ENCODE measurements around the gene SPO11.

The SPO11 gene

DNA sequence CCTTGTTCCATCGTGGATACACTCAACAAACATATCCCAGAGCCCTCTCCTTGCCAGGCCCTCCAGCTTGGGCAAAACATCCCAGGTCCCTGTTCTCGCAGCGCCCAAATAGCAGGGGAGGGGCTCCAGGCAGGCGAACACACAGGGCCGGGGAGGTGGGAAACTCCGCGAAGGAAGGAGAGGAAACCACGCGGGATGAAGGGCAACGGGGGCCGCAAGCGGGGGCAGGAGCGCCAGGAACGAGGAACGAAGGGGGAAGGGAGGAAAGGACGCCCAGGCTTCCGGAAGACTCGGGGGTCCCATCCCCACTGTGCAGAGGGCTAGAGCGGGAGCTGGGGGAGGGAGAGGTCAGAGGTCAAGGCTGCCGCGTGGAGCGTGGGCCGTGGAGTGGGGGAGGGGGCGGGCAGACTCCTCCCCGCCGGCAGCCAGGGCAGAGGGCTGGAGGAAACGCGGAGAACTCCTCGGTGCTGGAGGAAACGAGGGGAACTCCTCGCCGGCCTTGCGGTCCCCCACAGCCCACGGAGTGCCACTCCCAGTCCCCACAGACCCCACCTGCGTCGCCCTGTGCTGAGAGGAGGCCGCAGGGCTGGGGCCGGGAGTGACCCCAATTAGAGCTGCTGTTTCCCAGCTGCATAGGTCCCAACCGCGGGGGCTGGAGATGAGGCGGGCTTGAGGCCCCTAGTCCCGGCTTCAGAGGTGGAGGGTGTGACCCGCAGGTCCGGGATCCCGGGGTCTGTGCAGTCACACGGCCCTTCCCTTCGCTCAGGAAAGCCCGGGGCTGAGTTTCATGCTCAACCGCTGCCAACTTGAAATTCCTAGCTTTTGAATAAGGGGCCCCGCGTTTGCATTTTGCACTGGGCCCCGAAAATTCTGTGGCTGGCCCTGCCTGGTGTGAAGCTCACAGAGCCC is 60.3 kb downstream of the SPO11 start:
- no peak overlapping the region for H3K14ac ChIP-seq (ENCODE audit: low read length in 2 of 2)
- H3K9me3 ChIP-seq (ENCODE audit: control insufficient read depth, low read length), result no peaks in the 10 kb centered on the region
- H2BK12ac ChIP-seq (ENCODE audit: low read length in 2 of 2), result peak overlapping the region; percentile 49 to 67
- H2AFZ ChIP-seq (ENCODE audit: low read depth, low read length), result peak overlapping the region; percentile 74
- peak overlapping the region; percentile 90 for H4K91ac ChIP-seq (ENCODE audit: low read length)
- H3K4ac ChIP-seq (ENCODE audit: low read depth in 1 of 2, low read length in 2 of 2), result peak overlapping the region; percentile 19 to 52
- 52% methylated on average over 42 of the region's 52 CpGs for WGBS
- no peak for DNase-seq
- H3K4me1 ChIP-seq (ENCODE audit: control insufficient read depth, insufficient read depth, low read depth, low read length), result peaks cover 39% of the 10 kb centered on the region
- H3K9ac ChIP-seq (ENCODE audit: low read length), result peak overlapping the region; percentile 77
- H3K27ac ChIP-seq (ENCODE audit: low read length, poor library complexity, severe bottlenecking), result no peak overlapping the region
- peaks cover 7% of the 10 kb centered on the region for H3K79me1 ChIP-seq (replicated peaks; ENCODE audit: low read length, poor library complexity, severe bottlenecking)
- peak overlapping the region; percentile 33 to 76 for H3K18ac ChIP-seq (ENCODE audit: low read depth in 1 of 2, low read length in 2 of 2)
- no peak overlapping the region for H2BK5ac ChIP-seq (ENCODE audit: low read depth, low read length, poor library complexity, severe bottlenecking)
- H2BK120ac ChIP-seq (ENCODE audit: low read depth, low read length), result peak overlapping the region; percentile 25
- H3K27me3 ChIP-seq (ENCODE audit: control insufficient read depth in 1 of 2, insufficient read depth in 1 of 2, low read length in 2 of 2), result no peaks in the 10 kb centered on the region
- peaks cover 12 to 32% of the 10 kb centered on the region in 2 experiments for H3K36me3 ChIP-seq (ENCODE audit: control insufficient read depth in 1 of 2, insufficient read depth in 2 of 2, low read depth in 1 of 2, low read length in 2 of 2)
- peak overlapping the region; percentile 13 for H2AK5ac ChIP-seq (ENCODE audit: low read length, severe bottlenecking)
- peak overlapping the region in 1 of 2 experiments; percentile 29 for H3K23ac ChIP-seq (ENCODE audit: low read length in 2 of 2)
- H3K4me2 ChIP-seq (ENCODE audit: low read length, poor library complexity, severe bottlenecking), result peak overlapping the region; percentile 71
- H4K8ac ChIP-seq (ENCODE audit: low read length), result peak overlapping the region; percentile 94
- peak overlapping the region in 1 of 2 experiments; percentile 51 for H3K4me3 ChIP-seq (ENCODE audit: insufficient read depth in 1 of 2, low read depth in 1 of 2, low read length in 2 of 2)
- H2BK15ac ChIP-seq (ENCODE audit: low read depth, poor library complexity, severe bottlenecking), result no peak overlapping the region

DNA sequence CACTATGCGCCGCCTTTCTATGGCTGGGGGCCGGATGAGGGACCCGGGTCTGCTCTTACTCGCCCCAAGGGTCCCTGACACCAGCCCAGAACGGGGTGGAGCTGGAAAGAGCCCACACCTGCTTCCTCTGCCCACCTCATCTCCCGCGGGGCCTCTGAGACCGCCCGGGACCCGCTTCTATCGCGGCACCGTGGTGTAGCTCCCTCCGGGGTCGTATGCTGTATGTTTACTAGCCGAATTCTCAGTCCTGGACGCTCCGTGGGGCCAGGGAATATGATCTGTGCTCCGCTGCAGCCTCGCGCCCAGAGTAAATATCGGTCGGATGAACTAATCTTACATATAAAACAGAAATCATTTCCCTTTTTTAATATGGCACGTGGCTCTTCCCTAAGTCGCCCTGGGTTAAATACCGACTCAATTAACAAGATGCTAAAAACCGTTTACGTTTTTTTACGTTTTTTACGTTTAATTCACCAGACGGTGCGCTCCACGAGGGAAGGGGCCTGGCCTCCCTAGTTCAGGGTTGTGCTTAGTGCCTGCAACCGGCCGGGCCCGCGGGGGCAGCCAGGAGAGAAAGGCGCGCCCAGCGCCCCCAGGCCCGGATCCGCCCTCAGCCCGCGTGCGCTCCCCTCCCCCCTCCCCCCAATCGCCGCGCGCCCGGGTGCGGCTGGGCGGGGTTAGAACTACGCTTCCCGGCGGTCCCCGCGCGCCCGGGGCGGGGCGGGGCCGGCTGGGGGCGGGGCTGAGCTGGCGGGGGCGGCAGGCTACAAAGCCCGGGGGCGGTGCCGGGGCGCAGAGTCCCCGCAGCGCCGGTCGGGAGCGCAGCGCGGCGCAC is 61.2 kb downstream of the SPO11 start, which contains the start of gene RBM38:
RBM38 (plus strand) TSS at position 793 of the 835 bp plus-strand sequence. CDS start 186 bp downstream, outside the sequence.
- Histone ChIP-seq H2BK15ac (ENCODE audit: low read depth, poor library complexity, severe bottlenecking) (peak within 1 kb of the TSS; percentile 45), H4K91ac (ENCODE audit: low read length) (no peak within 1 kb of the TSS), H4K8ac (ENCODE audit: low read length) (peak within 1 kb of the TSS; percentile 94), H3K9me3 (ENCODE audit: control insufficient read depth, low read length) (no peaks in the 10 kb centered on the region), H3K4me3 (ENCODE audit: insufficient read depth in 1 of 2, low read depth in 1 of 2, low read length in 2 of 2) (peak within 1 kb of the TSS; percentile 79 to 80), H3K27ac (ENCODE audit: low read length, poor library complexity, severe bottlenecking) (no peak within 1 kb of the TSS), H3K4me2 (ENCODE audit: low read length, poor library complexity, severe bottlenecking) (peak within 1 kb of the TSS; percentile 84), H2AFZ (ENCODE audit: low read depth, low read length) (peak within 1 kb of the TSS; percentile 80), H2AK5ac (ENCODE audit: low read length, severe bottlenecking) (peak within 1 kb of the TSS; percentile 68), H3K27me3 (ENCODE audit: control insufficient read depth in 1 of 2, insufficient read depth in 1 of 2, low read length in 2 of 2) (no peaks in the 10 kb centered on the region), H3K18ac (ENCODE audit: low read depth in 1 of 2, low read length in 2 of 2) (peak within 1 kb of the TSS; percentile 69 to 72), H3K23ac (ENCODE audit: low read length in 2 of 2) (peak within 1 kb of the TSS in 1 of 2 experiments; percentile 3), H3K4me1 (ENCODE audit: control insufficient read depth, insufficient read depth, low read depth, low read length) (peaks cover 47% of the 10 kb centered on the region), H3K9ac (ENCODE audit: low read length) (peak within 1 kb of the TSS; percentile 72), H3K36me3 (ENCODE audit: control insufficient read depth in 1 of 2, insufficient read depth in 2 of 2, low read depth in 1 of 2, low read length in 2 of 2) (peaks cover 12 to 34% of the 10 kb centered on the region in 2 experiments), H2BK5ac (ENCODE audit: low read depth, low read length, poor library complexity, severe bottlenecking) (no peak within 1 kb of the TSS), H2BK12ac (ENCODE audit: low read length in 2 of 2) (peak within 1 kb of the TSS in 1 of 2 experiments; percentile 49), H2BK120ac (ENCODE audit: low read depth, low read length) (no peak within 1 kb of the TSS), H3K79me1 (replicated peaks; ENCODE audit: low read length, poor library complexity, severe bottlenecking) (peaks cover 13% of the 10 kb centered on the region), H3K4ac (ENCODE audit: low read depth in 1 of 2, low read length in 2 of 2) (peak within 1 kb of the TSS; percentile 9 to 47), H3K14ac (ENCODE audit: low read length in 2 of 2) (peak within 1 kb of the TSS in 1 of 2 experiments; percentile 46)
- WGBS, result 39% methylated on average over 41 of the region's 78 CpGs
- peak; percentile 45 for DNase-seq

DNA sequence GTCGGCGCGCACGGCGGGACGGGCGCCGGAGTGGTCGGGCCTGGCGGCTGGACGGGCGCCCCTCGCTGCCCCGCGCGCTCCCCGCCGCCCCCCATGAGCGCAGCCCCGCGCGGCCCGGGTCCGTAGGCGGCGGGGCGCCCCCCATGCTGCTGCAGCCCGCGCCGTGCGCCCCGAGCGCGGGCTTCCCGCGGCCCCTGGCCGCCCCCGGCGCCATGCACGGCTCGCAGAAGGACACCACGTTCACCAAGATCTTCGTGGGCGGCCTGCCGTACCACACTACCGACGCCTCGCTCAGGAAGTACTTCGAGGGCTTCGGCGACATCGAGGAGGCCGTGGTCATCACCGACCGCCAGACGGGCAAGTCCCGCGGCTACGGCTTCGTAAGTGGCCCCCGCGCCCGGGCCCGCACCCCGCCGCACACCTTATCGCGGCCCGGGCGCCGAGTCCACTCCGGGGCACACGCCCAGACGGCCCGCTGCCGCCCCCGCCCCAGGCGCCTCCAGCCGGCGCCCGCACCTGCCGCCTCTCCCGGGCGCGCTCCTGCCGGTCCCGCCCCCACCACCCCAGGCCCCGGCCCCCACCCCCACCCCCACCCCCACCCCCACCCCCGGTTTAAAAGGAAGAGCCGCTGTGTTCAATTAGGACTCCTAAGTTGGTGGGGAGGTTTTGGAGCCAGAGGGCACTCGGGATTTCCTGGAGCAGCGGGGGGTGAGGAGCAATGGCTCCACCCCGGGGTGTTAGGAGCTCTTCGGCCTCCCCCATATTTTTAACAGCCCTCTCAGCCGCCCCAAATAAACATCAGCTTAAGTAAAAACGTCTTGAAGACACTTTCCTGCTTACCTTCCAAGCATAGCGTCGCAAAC is 62.1 kb downstream of the SPO11 start:
- peak overlapping the region; percentile 9 to 47 for H3K4ac ChIP-seq (ENCODE audit: low read depth in 1 of 2, low read length in 2 of 2)
- peaks cover 18% of the 10 kb centered on the region for H3K79me1 ChIP-seq (replicated peaks; ENCODE audit: low read length, poor library complexity, severe bottlenecking)
- peak overlapping the region; percentile 45 for H2BK15ac ChIP-seq (ENCODE audit: low read depth, poor library complexity, severe bottlenecking)
- H3K18ac ChIP-seq (ENCODE audit: low read depth in 1 of 2, low read length in 2 of 2), result peak overlapping the region in 1 of 2 experiments; percentile 72
- DNase-seq, result peak; percentile 18
- peak overlapping the region; percentile 72 for H3K9ac ChIP-seq (ENCODE audit: low read length)
- no peak overlapping the region for H2BK120ac ChIP-seq (ENCODE audit: low read depth, low read length)
- no peak overlapping the region for H2BK12ac ChIP-seq (ENCODE audit: low read length in 2 of 2)
- peak overlapping the region; percentile 84 for H3K4me2 ChIP-seq (ENCODE audit: low read length, poor library complexity, severe bottlenecking)
- H3K4me1 ChIP-seq (ENCODE audit: control insufficient read depth, insufficient read depth, low read depth, low read length), result peaks cover 52% of the 10 kb centered on the region
- H3K9me3 ChIP-seq (ENCODE audit: control insufficient read depth, low read length), result no peaks in the 10 kb centered on the region
- peak overlapping the region; percentile 79 to 80 for H3K4me3 ChIP-seq (ENCODE audit: insufficient read depth in 1 of 2, low read depth in 1 of 2, low read length in 2 of 2)
- 4% methylated on average over 35 of the region's 98 CpGs for WGBS
- peak overlapping the region; percentile 27 for H4K8ac ChIP-seq (ENCODE audit: low read length)
- H3K27me3 ChIP-seq (ENCODE audit: control insufficient read depth in 1 of 2, insufficient read depth in 1 of 2, low read length in 2 of 2), result no peaks in the 10 kb centered on the region
- peak overlapping the region; percentile 80 for H2AFZ ChIP-seq (ENCODE audit: low read depth, low read length)
- H3K23ac ChIP-seq (ENCODE audit: low read length in 2 of 2), result peak overlapping the region in 1 of 2 experiments; percentile 3
- no peak overlapping the region for H3K27ac ChIP-seq (ENCODE audit: low read length, poor library complexity, severe bottlenecking)
- no peak overlapping the region for H2BK5ac ChIP-seq (ENCODE audit: low read depth, low read length, poor library complexity, severe bottlenecking)
- no peak overlapping the region for H4K91ac ChIP-seq (ENCODE audit: low read length)
- peak overlapping the region in 1 of 2 experiments; percentile 46 for H3K14ac ChIP-seq (ENCODE audit: low read length in 2 of 2)
- no peak overlapping the region for H2AK5ac ChIP-seq (ENCODE audit: low read length, severe bottlenecking)
- peaks cover 14 to 37% of the 10 kb centered on the region in 2 experiments for H3K36me3 ChIP-seq (ENCODE audit: control insufficient read depth in 1 of 2, insufficient read depth in 2 of 2, low read depth in 1 of 2, low read length in 2 of 2)
